ENCODE data around the gene SATB1.

Gene SATB1

GRCh38 chr3:18428991-18429745 is 4.0 kb upstream of the SATB1 start:
- DNase-seq, result no peak

DNA sequence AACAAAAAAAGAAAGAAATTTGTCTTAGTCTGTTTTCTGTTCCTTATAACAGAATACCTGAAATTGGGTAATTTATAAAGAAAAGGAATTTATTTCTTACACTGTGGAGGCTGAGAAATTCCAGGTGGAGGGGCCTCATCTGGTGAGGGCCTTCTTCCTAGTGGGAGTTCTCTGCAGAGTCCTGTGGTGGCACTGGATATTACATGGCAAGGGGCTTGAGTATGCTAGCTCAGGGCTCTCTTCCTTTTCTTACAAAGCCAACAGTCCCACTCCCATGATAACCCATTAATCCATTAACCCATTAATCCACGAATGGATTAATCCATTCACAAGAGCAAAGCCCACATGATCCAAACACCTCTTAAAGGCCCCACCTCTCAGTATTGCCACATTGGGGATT is 2.9 kb upstream of the SATB1 start:
- no peak for DNase-seq

DNA sequence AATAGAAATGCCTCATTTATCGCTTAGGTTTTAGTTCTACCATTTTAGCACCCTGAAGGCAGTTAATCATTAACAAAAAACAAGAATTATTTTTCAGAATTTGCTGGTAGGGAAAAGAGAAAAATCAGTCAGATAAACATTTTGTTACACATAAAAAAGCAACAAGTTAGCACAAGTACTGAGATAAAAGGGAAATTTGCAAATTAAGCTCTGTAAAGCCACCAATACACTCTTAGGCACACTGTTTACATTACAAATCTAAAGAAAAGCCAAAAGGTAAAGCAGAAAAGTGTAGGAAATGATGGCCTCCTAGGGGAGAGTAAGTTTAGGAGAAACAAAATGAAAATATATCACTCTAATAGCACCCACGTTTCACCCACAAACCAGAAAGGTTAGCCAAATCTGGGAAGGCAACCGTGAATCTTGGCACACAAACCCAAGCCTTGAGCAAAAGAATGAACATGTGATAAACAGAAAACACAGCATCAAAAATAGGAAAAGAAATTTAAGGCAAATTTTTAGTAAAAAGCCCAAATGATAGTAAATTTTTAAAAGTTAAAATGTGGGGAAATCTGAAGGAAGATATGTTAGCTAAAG is 1.6 kb upstream of the SATB1 start:
- DNase-seq, result no peak

GRCh38 chr3:18425641-18426257 is 610 bp upstream of the SATB1 start:
- peak; percentile 82 to 86 for DNase-seq

DNA sequence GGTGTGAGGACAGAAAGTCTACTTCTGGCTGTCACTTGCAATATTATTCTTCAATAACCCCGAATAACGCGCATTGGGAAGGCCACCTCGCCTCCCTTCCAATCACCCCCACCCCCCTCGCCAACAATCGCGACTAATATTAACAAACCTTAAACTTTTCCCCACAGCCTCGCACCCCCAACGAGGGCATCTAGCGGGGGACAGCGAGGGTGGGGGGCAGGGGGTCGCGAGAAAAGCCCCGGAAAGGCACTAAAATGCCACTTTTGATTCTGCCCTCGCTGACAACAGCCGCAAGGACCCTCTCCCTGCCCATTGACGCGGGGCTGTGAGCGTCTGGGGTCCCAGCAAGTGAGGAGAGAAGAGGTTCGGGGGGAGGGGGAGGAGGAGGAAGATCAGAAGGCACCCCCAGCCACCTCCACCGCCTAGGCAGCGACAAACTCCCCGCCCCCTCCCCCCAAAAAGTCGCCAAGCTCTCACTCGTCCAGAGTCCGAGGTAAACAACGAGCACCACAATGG is 868 bp downstream of the SATB1 start:
- DNase-seq, result no peak

- DNase-seq, result peak; percentile 22 to 50
Observed at GRCh38 chr3:18423401-18424212, 1.5 kb downstream of the SATB1 start.

- DNase-seq, result no peak
Observed at GRCh38 chr3:18422972-18423371, 2.2 kb downstream of the SATB1 start.

- no peak for DNase-seq
Observed at GRCh38 chr3:18420555-18420954, 4.6 kb downstream of the SATB1 start.

DNA sequence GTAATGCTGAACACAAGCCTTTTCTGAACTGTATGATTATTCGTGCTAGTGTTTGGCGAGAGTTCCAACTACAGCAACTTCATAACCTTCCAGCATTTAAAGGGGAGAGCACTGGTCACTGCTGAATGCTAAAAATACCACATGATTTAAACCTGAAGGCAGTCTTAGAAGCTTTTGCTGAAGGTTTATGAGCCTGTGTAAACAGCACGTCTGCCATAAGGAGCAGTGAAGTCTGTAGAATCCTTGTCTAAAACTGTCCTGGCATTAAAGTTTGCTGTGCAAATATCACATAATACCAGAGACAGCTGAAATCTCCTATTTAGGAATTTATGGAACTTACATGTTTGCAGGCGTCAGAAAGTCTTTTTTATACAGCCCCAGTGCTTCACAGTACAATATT is 5.9 kb downstream of the SATB1 start:
- DNase-seq, result no peak

- no peak for DNase-seq
Observed at GRCh38 chr3:18417904-18418572, 7.1 kb downstream of the SATB1 start.

GRCh38 chr3:18416332-18416731 is 8.8 kb downstream of the SATB1 start:
- no peak for DNase-seq

DNA sequence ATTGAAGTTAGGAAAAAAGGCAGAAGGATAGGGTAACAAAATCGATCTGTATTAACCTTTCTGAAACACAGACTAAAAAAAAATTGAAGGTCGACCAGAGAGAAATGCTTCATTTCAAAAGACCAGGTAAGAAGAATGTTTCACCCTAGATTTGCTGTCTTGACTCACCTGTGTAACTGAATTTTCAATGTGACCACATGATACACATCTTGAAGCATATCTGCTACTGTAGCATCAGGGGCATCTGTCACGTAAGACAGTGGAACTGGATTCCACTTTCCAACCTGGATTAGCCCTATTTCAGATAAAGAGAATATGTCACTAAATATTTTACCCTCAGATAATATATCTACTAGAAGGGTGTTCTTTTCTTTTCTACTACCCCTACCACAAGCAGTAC is 9.3 kb downstream of the SATB1 start:
- no peak for DNase-seq

GRCh38 chr3:18415167-18415566 is 10.0 kb downstream of the SATB1 start:
- DNase-seq, result no peak

GRCh38 chr3:18412684-18413083 is 12.5 kb downstream of the SATB1 start:
- DNase-seq, result no peak

DNA sequence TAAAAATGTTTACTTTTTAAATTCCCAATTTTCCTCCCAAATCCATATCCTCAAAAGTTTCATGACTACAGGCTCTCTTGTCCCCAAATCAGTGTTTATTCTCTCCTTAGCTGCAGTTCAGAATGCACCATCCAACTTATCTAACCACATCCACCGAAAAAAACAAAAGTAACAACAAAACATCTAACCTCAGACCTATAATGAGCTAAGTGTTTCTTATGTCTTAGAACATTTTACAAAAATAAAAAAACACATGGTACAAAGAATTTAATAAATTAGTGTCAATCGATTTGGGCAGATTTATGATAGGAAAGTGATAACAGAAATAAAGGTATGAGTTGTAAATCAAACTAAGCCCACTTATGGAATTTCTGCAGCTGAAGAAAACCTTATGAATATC is 13.6 kb downstream of the SATB1 start:
- DNase-seq, result no peak

GRCh38 chr3:18410205-18410604 is 14.9 kb downstream of the SATB1 start:
- no peak for DNase-seq

DNA sequence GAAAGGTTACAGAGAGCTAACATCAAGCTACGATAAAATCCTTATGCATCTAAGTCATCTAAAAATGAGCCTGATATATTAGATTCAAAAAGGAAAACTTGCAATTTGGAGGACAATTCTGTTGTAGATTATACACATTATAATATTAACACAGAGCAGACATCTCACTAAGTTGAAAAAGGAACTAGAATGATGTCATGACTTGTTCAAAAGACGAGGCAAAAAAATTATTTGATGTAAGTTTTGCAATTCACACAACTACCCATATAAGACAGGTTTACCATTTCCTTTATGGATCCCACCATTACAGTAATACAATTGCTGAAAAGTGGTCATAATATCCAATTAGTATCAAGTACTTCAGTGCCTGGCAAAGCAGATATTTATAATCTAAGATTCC is 15.9 kb downstream of the SATB1 start:
- DNase-seq, result no peak

DNA sequence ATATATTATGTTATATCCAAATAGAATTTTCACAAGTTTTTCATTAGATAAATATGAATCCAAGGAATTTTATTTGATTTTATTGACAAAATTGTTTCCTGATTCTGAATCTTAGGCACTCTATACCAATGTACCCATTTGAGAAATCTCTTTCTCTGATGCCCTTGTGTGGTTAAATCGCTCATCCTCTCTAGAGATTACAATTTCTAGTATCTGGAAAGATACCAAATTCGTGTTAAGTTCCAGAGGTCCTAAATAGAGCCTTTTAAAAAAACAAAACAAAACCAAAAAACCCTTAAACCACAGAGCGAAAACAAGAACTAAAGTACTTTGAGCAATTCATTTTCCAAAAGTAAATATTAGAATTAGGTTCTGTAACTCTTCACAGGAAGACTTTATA is 20.0 kb downstream of the SATB1 start:
- DNase-seq, result no peak

DNA sequence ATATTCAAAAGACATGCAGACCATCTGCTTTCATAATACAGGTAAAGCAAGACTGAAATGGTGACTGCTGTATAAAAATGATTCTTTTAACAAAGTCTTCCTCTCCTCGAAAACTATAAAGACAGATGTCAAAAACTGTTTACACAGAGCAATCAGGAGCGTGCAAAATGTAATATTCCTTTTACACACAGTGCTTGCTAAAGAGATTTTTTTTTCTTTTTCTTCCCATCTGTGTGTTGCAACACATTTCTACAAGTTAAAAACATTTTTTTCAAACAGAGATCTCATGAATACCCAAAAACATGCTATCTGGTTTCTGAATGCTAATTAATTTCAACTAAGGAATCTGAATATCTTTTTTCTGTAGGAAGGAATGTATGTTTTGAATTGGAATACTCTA is 22.1 kb downstream of the SATB1 start:
- DNase-seq, result no peak

DNA sequence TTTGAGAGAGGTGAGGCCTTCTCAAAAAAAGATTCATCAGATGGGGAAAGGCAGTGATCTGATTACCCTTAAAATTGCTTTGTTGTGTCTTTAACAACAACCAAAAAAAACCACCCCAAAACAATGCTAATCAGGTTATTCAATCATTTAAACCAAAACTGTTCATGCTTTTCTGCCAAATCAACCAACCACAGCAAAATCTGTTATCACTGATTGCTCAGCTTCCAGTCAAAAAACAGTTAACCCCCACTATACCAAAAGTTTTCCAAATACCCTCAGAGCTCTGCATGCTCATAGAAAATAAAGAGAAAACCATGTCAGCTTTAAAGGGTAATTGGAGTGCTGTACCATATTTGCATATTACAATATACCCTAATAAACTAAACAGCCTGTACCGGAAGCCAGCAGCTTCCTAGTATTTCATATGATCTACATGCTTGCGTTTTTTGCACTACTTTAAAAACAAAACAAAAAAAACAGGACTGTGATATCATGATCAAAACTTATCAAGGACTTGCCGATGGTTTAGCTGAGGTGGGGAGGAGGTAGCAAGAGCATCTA is 22.8 kb downstream of the SATB1 start:
- no peak for DNase-seq

DNA sequence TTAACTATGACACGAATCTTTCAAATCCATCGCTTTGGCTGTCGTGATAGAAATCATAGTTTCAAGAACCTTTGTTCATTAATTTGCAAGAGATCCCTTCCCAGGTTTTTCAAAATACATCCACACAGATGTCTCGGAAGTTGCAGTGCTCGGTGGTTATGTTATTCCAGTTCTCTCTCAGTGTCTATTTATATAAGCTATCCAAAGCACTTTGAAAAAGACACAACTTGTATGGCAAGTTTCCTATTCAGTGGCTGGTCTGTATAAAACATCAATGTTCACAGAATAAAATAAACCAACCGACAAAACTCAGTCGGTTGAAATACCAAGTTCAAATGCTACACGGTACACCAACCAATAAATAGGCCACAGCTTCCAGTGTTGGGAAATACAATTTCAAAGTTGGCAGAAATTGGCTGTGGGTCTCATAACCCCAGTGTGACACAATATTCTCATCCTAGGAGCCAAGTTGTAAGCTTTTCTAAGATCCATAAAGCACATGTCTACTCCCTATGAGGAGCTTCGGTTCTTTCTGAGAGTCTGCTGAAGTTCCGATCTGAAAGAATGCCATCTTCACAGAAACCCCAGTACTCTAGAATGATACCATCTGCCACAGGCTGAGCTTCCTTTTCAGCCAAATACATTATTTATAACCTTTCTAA is 23.7 kb downstream of the SATB1 start:
- DNase-seq, result no peak

GRCh38 chr3:18398448-18398847 is 26.7 kb downstream of the SATB1 start:
- DNase-seq, result no peak

Measured in SHP77 (cell line).